ENCODE results near the gene CEP85L.

Gene CEP85L

DNA sequence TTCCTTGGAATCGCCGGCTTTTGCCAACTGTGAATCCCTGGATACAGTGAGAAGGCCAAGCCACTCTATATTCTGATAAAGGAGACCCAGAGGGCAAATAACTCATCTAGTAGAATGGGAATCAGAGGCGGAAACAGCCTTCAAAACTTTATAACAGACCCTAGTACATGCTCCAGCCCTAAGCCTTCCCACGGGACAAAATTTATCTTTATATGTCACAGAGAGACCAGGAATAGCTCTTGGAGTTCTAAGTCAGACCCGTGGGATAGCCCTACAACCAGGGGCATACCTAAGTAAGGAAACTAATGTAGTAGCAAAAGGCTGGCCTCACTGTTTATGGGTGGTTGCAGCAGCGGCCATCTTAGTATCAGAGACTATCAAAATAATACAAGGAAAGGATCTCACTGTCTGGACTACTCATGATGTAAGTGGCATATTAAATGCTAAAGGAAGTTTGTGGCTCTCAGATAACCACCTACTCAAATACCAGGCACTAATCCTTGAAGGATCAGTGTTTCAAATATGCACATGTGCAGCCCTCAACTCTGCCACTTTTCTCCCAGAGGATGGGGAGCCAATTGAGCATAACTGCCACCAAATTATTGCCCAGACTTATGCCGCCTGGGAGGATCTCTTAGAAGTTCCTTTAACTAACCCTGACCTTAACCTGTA lies 29.5 kb downstream of the CEP85L start:
- no peak for DNase-seq (ENCODE audit: low read depth)

DNA sequence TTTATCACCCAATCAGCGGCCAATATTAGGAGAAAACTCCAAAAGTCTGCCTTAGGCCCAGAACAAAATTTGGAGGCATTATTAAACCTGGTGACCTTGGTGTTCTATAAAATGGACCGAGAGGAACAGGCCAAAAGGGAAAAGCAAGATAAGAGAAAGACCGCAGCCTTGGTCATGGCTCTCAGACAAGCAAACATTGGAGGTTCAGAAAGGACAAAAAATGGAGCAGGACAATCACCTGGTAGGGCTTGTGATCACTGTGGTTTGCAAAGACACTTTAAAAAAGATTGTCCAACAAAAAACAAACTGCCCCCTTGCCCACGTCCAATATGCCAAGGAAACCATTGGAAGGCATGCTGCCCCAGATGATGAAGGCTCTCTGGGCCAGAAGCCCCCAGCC lies 31.2 kb downstream of the CEP85L start:
- DNase-seq (ENCODE audit: low read depth): no peak

DNA sequence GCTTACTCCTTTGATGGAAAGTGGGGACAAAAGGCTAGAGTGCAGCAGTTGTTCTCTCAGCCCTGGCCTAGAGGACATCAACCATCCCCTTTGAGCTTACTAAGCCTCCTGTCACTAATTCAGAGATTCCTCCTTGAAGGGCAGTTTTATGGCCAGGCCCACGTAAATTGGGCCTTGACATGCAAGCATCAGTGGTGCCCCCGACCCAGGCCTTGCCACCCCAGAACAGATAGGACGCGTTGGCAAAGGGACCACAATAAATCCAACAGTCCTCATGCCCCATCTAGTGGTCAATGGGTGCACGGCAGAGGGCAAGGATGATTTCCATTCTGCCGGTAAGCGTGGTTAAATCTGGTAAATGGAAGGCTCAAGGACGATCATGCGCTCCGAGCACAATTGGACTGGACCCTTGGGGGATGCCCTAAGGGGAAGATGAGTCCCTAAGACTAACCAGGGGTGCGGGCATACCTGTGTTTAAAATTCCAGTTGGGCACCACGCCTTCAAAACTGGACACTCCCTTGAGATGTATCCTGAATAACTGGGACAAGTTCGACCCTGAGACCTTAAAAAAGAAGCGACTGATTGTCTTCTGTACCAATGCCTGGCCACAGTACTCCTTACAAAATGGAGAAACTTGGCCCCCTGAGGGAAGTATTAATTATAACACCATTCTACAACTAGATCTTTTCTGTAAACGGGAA lies 32.6 kb downstream of the CEP85L start:
- DNase-seq (ENCODE audit: low read depth): peak; percentile 47

DNA sequence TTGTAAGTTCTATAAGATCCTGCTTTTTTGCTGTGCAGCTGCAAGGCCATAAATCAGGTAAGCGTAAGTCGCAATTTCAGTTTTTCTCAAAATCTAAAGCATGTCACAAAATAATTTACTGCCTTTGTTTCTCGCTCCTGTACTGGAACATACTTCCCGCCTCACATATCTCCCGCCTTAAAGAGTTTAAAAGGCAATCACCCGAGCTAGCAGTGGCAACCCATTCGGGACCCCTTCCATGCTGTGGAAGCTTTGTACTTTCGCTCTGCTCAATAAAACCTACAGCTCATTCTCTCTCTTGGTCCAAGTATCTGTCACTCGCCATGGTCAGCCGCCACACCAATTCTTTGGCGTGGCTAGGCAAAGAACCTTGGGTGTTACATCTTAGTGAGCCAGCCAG lies 34.0 kb downstream of the CEP85L start:
- no peak for DNase-seq (ENCODE audit: low read depth)

DNA sequence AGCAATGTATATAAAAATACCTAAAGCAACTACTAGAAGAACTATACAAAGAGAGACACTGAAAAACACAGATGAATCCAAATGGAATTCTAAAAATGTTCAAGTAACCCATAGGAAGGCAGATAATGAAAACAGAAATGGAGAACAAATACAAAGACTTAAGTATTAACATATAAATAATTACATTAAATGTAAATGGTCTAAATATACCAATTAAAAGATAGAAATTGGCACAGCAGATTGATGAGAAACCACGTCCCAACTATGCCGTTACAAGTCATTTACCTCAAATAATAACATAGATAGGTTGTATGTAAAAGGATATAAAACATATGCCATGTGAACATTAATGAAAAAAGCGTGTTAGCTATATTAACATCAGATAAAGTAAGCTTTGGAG lies 40.1 kb downstream of the CEP85L start:
- DNase-seq (ENCODE audit: low read depth): no peak

DNA sequence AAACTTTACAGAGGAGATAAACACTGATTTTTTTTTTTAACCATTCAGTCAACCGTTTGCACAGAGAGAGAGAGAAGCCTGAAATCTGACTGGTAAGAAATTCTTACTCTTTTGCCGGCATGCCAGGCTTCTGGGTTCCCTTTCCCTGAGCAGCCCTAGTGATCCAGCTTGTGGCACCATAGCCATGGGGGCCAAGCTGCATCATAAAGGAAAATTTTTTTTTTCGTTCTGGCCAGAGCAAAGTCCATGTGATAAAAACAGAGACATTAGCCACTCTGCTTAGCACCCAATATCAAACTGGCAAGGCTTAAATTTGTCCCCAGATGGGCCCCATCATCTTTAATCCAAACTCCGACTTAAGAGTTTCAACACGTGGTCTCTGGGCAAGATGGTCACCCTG lies 44.5 kb downstream of the CEP85L start:
- no peak for DNase-seq (ENCODE audit: low read depth)

DNA sequence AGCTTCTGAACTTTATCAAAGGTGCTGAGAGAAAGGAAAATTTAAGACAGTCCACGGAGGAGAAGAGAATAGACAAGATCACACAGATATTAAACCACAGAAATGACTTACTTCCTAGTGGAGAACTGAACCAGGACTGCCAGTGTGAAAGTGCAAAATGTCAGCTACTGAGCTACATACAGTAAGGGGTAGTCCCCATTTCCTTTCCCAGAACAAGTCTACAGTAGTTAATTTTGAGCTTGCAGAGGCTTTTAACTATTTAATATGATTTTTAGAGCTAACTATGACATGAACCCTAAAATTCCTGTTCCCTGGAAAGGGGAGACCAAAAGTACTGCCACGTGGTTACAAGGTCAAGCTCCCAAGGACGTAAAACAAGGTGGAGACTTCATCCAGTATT lies 45.1 kb downstream of the CEP85L start:
- DNase-seq (ENCODE audit: low read depth): no peak

DNA sequence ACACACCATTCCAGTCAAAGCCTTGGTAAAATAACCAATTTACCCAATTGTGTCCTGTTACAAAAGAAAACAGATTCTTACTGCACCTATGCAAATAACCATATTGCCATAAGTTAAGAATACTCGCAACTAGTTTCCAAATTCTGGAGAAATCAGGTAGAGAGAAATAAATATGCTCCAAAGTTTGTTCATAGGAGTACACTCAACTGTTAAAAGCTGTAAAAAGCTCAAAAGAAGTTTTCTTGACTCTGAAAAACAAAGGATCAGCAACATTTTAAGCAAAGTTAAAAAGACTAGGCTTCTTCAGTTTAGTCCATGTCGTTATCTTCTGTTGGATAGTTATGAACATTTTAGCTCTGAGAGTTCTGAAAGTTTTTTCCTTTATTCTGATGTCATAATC lies 48.0 kb downstream of the CEP85L start:
- DNase-seq (ENCODE audit: low read depth): no peak

DNA sequence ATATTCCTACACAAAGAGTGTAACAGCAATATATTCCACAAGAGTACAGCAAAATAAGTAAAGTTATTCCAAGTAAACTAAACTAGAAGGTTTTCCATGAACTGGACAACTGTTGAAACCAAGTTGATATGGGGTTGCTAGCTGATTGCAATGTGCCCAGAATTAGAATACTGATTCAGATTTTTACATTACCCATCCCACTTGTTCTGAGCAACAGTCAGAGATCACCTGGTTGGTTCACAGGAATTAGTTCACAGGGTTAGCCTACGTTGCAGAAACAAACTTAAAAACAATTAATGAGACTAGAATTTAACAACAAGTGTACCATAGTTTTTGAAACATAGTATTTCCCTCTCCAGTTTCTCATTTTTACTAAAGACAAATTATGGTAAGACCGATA lies 49.1 kb downstream of the CEP85L start:
- no peak for DNase-seq (ENCODE audit: low read depth)

DNA sequence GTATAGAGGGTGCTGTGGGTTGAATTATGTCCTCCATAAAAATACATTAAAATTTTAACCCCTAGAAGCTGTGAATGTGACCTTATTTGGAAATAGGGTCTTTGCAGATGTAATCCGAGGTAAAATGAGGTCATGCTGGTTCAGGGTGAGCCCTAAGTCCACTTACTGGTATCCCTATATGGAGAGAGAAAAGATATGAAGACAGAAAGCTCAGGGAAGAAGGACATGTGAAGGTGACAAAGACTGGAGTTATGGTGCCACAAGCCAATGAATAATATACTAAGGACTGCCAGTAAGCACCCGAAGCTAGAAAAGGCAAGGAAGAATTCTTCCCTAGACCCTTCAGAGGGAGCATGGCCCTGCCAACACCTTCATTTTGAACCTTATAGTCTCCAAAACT lies 53.1 kb downstream of the CEP85L start:
- no peak for DNase-seq (ENCODE audit: low read depth)

DNA sequence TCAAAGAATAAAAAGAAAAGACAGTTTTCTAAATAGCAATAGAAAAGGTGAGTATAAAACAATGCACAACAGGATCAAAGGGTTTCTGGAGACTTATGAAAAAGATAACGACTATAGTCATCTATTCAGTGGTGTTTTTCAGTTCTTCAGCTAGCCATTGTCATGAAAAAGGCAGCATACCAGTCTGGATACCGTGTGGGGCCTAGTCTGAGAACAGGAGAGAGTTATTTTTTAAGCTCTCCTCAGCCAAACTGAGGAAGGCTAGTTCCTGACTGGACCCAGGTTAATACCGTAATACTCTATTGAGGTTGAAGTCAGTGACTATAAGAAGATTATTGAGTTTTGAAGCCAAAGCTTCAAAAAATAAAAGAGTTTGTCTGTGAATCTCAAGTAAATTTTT lies 53.8 kb downstream of the CEP85L start:
- DNase-seq (ENCODE audit: low read depth): no peak

DNA sequence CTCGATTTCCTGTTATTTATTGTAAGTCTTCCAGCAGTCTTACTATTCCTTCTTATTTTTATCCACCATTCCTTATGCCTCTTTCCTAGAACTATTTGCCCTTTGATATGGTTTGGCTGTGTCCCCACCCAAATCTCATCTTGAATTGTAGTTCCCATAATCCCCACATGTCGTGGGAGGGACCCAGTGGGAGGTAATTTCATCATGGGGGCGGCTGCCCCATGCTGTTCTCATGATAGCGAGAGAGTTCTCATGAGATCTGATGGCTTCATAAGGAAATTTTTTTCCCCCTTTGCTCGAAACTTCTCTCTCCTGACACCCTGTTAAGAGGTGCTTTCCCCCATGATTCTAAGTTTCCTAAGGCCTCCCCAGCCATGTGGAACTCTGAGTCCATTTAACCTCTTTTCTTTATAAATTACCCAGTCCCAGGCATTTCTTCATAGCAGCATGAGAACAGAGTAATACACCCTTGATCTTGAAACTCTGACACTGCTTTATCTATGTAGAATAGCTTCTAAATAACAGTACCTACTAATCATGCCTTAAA lies 54.5 kb downstream of the CEP85L start:
- no peak for DNase-seq (ENCODE audit: low read depth)

DNA sequence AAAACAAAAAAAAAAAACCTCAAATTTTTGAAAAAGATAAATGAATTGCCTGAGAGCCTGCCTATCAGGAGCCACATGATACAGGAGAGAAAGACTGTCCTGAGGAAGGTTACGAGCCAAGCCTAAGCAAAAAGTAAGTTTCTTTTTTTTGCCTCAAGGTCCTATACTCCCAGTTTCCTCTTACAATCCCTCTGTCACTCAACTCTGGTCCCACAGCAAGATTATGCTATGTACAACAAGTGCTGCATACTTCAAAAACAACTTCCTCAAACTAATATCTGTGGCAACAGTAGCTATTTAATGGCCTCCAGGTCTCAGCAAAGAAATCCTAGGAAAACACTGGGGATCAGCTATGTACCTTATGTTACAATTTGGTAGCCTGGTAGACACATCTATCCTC lies 56.5 kb downstream of the CEP85L start:
- no peak for DNase-seq (ENCODE audit: low read depth)

DNA sequence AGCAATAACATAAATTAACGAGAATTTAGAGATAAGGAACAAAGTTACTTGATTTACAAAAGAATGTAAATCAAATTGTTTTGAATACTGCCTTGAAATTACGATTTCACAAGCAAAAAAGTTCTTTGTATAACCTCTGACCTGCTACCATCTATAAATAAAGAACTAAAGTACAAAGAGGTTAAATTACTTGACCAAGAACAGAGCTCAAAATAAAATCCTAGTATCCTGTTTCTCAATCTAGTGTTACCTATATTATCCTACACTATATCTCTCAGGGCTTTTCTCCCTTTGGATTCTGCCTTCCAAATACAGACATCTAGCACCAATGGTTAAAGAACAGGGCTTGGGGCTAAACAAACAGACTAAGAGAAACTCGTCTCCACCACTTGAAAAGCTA lies 59.5 kb downstream of the CEP85L start:
- DNase-seq (ENCODE audit: low read depth): no peak

DNA sequence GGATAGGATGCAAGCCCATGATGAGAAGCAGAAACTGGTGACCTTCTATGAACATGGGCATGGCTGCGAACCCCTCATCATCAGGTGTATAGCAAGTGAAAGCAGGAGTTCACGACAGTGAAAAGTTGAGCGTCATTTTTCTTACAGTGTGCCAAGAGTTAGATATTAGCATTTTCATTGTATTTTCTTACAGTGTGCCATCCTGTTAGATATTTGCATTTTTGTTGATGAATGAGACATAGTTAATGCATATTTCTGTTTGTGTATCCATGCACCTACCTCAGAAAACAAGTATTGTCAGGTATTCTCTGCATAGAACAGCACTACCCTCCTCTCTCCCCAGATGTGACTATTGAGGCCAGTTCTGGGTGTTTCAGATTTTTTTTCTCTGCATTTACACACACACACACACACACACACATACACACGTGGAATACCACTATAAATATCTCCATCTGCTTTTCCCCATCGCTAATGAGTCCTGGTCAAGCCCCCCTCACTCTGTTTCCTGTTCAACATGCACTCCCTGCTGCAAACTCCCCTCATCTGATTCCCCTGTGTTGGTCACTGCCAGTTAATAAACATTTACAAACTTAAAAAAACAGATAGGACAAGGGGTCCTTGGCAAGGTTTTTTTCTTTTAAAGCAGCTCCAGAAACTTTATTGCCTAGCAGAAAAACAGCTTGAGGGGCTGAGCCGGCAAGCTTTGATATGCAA lies 61.6 kb downstream of the CEP85L start:
- DNase-seq (ENCODE audit: low read depth): no peak

DNA sequence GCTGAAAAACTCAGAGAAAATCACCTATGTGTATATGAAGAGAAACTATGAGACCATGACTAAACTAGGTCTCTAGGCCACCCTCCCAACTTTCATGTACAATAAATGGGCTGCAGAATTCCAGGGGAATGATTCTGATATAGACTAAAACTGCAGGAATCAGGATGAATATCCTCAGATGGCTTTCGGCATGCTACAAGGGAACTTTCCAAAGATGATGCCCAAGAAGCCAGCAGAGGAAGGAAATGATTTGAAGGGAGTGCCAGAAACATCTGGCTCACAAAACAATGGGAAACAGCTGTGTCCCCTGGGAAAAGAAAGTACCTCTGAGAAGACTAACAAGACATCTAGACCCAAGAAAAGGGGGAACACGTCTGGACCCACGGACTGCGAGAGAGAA lies 62.2 kb downstream of the CEP85L start:
- peak; percentile 32 for DNase-seq (ENCODE audit: low read depth)

DNA sequence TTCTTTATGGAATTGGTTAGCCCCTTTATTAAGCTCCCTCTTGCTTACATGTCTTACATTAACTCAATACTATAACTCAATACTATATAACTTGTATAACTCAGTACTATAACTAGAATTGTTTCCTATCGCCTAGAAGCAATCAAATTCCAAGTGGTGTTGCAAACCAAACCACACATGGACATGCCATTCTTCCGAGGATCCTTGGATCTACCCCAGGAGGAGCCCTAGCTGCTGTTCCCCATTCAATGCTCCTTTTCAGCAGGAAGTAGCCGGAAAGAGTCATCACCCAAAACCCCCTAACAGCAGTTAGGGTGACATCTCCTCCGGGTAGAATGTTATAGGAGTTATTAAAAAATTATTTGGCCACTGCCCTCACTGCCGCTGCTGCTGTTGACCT lies 62.8 kb downstream of the CEP85L start:
- DNase-seq (ENCODE audit: low read depth): peak; percentile 66

DNA sequence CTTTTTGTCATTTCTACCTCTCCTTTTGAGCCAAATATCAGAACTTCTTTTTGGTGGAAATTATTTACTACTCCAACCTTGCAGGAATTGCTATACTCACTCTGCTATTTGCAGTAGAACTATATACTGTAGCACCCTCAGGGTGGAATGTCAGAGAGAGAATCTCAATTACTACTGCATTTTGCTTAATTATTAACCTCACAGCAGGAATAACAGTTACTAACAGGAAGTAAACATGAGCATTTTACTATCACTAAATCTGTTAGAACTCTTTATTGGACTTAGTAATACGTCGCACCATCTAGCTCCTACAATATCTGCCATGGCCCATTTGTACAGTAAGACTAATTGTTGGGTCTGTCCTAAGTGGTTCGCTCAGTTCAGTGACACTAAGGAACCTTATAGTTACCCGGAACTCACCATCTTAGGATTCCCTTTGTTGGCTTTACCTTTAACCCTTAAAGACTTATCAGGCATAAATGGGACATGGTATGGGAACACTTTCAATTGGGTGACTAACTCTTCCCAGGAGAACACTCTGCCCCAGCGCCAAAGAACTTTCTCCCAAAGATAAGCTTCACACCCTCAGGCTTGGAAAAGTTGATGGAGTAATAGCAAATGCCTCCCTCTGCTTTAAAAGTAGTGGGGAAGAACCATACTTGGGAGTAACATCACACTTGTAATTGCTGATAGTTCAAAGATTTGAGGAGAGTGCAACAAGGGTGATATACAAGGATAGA lies 64.5 kb downstream of the CEP85L start:
- no peak for DNase-seq (ENCODE audit: low read depth)

DNA sequence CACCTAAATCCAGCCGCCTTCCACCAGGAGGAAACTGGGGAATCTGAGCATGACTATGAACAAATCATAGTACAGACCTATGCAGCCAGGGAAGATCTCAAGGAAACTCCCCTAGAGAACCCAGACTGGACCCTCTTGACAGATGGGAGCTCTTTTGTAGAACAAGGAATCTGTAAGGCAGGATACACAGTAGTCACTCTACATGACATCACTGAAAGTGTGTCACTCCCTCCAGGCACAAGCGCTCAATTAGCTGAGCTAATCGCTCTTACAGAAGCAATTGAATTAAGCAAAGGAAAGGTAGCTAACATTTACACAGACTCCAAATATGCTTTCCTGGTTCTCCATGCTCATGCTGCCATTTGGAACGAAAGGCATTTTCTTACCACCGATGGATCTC lies 66.5 kb downstream of the CEP85L start:
- DNase-seq (ENCODE audit: low read depth): no peak

DNA sequence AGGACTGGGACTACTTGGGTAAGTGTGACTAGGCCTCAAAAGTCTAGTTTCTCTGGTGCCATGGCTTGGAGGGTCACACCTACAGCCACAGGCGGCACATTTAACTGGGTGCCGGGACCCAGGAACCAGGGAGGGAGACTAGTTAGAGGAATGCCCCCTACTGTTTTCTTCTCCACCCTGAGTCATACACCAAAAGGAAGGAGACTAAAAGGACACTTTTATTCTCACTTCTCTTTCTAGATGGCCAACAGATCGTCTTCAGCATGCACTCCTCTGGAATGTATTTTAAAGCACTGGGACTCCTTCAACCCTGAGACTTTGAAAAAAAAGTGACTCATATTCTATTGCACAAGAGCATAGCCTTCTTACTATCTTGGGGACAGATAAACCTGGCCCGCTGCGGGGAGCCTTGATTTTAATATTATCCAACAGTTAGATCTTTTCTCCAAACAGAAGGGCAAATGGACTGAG lies 69.9 kb downstream of the CEP85L start:
- peak; percentile 90 for DNase-seq (ENCODE audit: low read depth)

DNA sequence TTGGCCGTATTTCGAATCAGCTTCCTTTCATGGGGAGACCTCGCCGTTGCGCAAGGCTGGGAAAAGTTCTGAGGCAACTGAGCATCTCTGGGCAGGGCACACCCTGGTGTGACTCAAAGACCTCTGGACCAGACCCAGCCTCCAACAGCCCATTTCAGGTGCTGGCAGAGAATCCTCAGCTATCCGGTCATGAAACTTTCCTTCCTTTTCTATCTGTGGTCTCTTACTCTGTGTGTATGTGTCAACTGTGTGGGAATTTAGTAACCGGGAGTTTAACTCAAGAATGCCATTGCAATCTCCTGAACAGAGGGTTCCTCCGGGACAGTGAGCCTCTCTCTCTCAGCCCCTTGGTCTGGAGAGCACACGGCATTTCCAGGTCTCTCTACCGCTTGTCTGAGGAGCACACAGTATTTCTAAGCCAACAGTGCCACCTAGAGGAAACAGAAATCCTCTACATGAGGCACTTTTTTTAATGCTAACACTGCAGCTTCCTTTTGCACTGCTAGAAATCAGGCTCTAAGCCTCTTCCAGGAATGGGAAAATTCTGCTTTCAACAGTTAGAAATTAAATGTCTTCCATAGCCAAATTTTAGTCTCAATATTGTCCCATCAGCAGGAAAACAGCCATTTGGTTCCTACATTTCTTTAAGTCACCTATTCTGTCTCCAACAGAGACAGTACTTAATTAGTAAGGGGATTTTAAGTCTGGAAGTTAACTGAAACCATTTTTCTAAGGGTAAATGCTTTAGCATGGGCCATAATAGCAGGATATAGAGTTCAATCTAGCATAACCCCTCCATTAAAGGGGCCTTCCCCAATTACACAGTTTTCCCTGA lies 70.6 kb downstream of the CEP85L start:
- peak; percentile 80 for DNase-seq (ENCODE audit: low read depth)

All from EH (cell line).